OCI-LY3 (cell line): Measurements from ENCODE around the gene KITLG.
"Not testable (repeated sequence)": the region's sequence is repeated elsewhere in the genome, so short reads cannot be mapped to it uniquely, and the experiment has no call there.

Experiments used
- H2AFZ ChIP-seq: fragments of 200-600, 300-600 bp; shearing (Covaris generic); 2 replicates; pipeline ENCODE4 v1.6.0; 2014; ENCODE audit warnings: antibody characterized with exemption, low read depth, low read length
- H3K27ac ChIP-seq: fragments of 200-600, 300-600 bp; sonication (generic); 2 replicates; pipeline ENCODE4 v1.5.1; 2014; ENCODE audit warnings: mild to moderate bottlenecking, low read length, moderate library complexity, mixed read lengths
- H3K27me3 ChIP-seq: fragments of 200-600, 300-600 bp; sonication (generic); 2 replicates; pipeline ENCODE4 v1.6.1; 2014; ENCODE audit warnings: low read depth, low read length, mixed read lengths
- H3K36me3 ChIP-seq: fragments of 200-600, 300-600 bp; sonication (generic); replicated peaks from 2 replicates; pipeline ENCODE3; 2014; ENCODE audit warnings: low read depth, low read length, mixed read lengths
- H3K4me1 ChIP-seq: fragments of 300-600, 200-600 bp; sonication (generic); 2 replicates; pipeline ENCODE4 v1.6.1; 2014; ENCODE audit warnings: low read length, mixed read lengths
- H3K4me2 ChIP-seq: fragments of 200-600, 300-600 bp; sonication (generic); 2 replicates; pipeline ENCODE4 v1.6.1; 2014; ENCODE audit warnings: low read length, mixed read lengths
- H3K4me3 ChIP-seq: fragments of 300-600, 200-600 bp; sonication (generic); 2 replicates; pipeline ENCODE4 v1.5.1; 2014; ENCODE audit warnings: antibody characterized with exemption, mild to moderate bottlenecking, low read length, moderate library complexity
- H3K79me2 ChIP-seq: fragments of 300-600, 200-600 bp; shearing (Covaris generic); 2 replicates; pipeline ENCODE4 v1.6.1; 2014; ENCODE audit warnings: mild to moderate bottlenecking, low read length, mixed read lengths
- H3K9ac ChIP-seq: fragments of 300-600, 200-600 bp; shearing (Covaris generic); 2 replicates; pipeline ENCODE4 v1.6.0; 2014; ENCODE audit warnings: mild to moderate bottlenecking, low read length, moderate library complexity
- H3K9me3 ChIP-seq: fragments of 200-600, 300-600 bp; shearing (Covaris generic); 2 replicates; pipeline ENCODE4 v1.6.1; 2014; ENCODE audit warnings: low read length, mixed read lengths; ENCODE audit not compliant: insufficient read depth
- H4K20me1 ChIP-seq: fragments of 200-600, 300-600 bp; sonication (generic); 2 replicates; pipeline ENCODE4 v1.6.1; 2016; ENCODE audit warnings: low read length, mixed read lengths; ENCODE audit not compliant: insufficient read depth
- EZH2phosphoT487 ChIP-seq: fragments of 200-600 bp; shearing (Covaris generic); IDR thresholded peaks from 2 replicates; pipeline ENCODE4 v1.6.1; 2018; ENCODE audit warnings: antibody characterized with exemption, mixed run types, low read depth
- TF ChIP-seq, protein P1 (sequence below): fragments of 200-600, 300-600 bp; sonication (generic); IDR thresholded peaks from 2 replicates; pipeline ENCODE4 v1.5.1; 2014; ENCODE audit warnings: antibody characterized with exemption, low read length, low read depth

KITLG gene, protein sequence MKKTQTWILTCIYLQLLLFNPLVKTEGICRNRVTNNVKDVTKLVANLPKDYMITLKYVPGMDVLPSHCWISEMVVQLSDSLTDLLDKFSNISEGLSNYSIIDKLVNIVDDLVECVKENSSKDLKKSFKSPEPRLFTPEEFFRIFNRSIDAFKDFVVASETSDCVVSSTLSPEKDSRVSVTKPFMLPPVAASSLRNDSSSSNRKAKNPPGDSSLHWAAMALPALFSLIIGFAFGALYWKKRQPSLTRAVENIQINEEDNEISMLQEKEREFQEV

DNA sequence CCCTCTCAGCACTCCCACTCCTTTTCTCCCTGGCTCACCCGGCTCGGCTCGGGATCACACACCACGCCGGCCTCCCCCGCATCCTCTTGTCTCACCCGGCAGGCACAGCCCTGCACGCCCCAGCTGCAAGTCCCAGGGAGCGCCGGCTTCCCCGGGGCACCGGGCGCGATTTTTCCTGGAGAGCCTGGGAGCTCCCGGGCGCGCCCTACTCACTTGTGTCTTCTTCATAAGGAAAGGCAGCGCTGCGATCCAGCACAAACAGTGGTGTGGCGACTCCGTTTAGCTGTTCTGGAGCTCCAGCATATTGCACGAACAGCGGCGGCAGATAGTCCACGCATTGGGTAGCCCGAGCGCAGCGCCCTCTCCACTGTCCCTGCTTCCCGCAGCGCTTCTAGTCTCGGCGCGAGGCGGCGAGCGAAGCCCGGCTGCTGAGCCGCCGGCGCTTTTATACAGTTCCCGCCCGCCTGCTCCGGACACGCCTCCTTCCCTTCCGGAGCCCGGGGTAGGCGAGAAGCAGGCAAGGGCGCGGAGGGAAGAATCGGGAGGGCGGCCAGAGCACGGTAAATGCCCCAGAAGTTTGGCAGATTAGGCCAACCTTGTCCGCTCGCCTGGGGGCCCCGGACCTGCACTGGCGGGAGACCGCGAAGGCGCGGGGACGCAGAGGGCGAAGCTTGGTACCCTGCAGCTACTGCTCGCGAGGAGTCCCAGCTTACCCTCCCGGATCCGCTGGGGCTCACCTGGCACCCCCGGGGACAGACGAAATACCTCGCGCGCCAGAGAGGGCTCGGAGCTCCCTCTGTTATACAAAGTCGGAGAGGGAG lies at the start of gene KITLG:
TSS of gene KITLG (minus strand) at position 421 of the 821 bp plus-strand sequence. CDS start at position 228, 193 bp downstream.
- H3K4me3 ChIP-seq, result no peak within 1 kb of the TSS
- H2AFZ ChIP-seq, result no peak within 1 kb of the TSS
- no peaks in the 10 kb centered on the region for H3K27me3 ChIP-seq
- no peak within 1 kb of the TSS for H3K27ac ChIP-seq
- H3K79me2 ChIP-seq, result no peaks in the 10 kb centered on the region
- no peaks in the 10 kb centered on the region for H3K36me3 ChIP-seq
- no peaks in the 10 kb centered on the region for H4K20me1 ChIP-seq
- H3K9ac ChIP-seq, result no peak within 1 kb of the TSS
- H3K9me3 ChIP-seq, result no peaks in the 10 kb centered on the region
- no peak within 1 kb of the TSS for H3K4me2 ChIP-seq
- TF ChIP-seq EZH2phosphoT487, result no peak
- TF ChIP-seq, protein P1, sequence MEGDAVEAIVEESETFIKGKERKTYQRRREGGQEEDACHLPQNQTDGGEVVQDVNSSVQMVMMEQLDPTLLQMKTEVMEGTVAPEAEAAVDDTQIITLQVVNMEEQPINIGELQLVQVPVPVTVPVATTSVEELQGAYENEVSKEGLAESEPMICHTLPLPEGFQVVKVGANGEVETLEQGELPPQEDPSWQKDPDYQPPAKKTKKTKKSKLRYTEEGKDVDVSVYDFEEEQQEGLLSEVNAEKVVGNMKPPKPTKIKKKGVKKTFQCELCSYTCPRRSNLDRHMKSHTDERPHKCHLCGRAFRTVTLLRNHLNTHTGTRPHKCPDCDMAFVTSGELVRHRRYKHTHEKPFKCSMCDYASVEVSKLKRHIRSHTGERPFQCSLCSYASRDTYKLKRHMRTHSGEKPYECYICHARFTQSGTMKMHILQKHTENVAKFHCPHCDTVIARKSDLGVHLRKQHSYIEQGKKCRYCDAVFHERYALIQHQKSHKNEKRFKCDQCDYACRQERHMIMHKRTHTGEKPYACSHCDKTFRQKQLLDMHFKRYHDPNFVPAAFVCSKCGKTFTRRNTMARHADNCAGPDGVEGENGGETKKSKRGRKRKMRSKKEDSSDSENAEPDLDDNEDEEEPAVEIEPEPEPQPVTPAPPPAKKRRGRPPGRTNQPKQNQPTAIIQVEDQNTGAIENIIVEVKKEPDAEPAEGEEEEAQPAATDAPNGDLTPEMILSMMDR, result no peak
- H3K4me1 ChIP-seq, result peaks cover 6% of the 10 kb centered on the region

DNA sequence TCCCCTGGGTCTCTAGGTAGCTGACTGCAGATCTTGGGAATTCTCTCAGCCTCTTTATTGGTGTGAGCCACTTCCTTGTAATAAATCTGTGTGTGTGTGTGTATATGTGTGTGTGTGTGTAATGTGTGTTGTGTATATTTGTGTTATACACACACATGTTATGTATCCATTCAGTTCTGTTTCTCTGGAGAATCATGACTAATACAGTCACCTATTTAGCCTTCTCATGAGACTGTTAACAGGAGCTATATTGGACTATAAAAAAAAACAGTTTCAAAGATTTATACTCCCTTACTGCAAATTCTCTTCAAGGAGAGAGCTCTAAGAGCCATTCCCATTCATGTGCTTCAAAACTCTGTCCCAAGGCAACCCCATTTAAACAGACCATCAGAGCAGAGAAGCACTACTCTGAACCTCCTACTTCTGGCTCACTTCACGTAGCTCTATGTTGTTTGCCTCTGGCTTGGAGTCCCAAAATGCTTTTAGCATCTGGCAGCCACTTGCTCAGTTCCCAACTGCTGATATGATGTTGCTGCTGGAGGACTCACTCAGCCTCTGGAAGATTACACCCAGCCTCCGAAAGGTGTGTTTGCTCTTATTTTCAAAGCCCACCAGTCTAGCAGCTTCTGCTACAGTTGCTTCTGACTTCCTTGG lies 48.7 kb upstream of the KITLG start:
- Histone ChIP-seq H3K4me2 (no peak overlapping the region), H3K79me2 (no peaks in the 10 kb centered on the region), H2AFZ (no peak overlapping the region), H3K36me3 (no peaks in the 10 kb centered on the region), H3K4me3 (no peak overlapping the region), H3K9ac (no peak overlapping the region), H3K27ac (no peak overlapping the region), H3K9me3 (no peaks in the 10 kb centered on the region), H3K4me1 (no peaks in the 10 kb centered on the region), H4K20me1 (no peaks in the 10 kb centered on the region), H3K27me3 (no peaks in the 10 kb centered on the region)
- TF ChIP-seq, protein P1, result no peak
- no peak for TF ChIP-seq EZH2phosphoT487

DNA sequence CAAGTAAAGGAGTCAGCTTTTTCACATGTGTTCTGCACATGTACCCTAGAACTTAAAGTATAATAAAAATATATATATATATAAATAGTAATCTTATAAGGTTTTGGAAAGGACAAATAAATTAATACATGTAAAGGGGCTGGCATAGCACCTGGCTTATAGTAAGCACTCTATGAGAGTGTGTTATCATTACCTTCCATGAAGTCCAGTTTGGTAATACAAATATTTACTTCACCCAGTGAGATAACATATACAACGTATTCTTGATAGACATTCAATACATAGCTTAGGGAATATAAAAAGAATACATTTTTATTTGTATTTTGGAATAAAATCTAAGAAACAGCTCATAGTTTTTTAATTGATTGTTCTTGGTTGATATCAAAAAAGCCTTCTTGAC lies 47.8 kb upstream of the KITLG start:
- not testable (repeated sequence) for H3K36me3 ChIP-seq, H3K9ac ChIP-seq, H4K20me1 ChIP-seq

DNA sequence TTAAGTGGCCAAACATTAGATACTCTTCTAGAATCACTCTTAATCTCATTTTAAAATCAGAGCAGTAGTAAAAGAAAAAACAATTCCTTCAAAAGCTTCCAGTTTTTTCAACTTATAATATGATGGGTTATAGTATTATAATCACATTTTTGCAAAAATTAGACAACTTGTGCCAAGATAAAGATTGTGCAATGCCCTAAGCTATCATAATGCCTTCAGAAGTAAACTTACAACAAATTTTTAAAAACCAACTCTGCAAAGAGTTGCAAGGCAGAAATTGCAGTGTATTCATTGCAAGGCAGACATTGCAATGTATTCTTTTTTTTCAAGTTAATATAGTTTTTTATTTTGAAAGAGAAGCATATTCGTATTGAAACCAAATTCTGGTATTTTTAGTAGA lies 47.2 kb upstream of the KITLG start:
- Histone ChIP-seq H3K79me2 (no peaks in the 10 kb centered on the region), H3K9me3 (no peaks in the 10 kb centered on the region), H4K20me1 (no peaks in the 10 kb centered on the region), H3K27ac (no peak overlapping the region), H3K4me2 (no peak overlapping the region), H3K9ac (no peak overlapping the region), H3K36me3 (no peaks in the 10 kb centered on the region), H2AFZ (no peak overlapping the region), H3K4me1 (no peaks in the 10 kb centered on the region), H3K27me3 (no peaks in the 10 kb centered on the region), H3K4me3 (no peak overlapping the region)
- TF ChIP-seq, protein P1, result no peak
- TF ChIP-seq EZH2phosphoT487, result no peak

More for the DNA sequence above, 47.8 kb upstream of the KITLG start:
- not testable (repeated sequence) for H3K4me2 ChIP-seq, H3K4me3 ChIP-seq, H3K27me3 ChIP-seq, H3K27ac ChIP-seq, H3K9me3 ChIP-seq, H3K79me2 ChIP-seq, H3K4me1 ChIP-seq, H2AFZ ChIP-seq
